ENCODE data around the gene ARFGEF2.
"Not testable (repeated sequence)": the region's sequence is repeated elsewhere in the genome, so short reads cannot be mapped to it uniquely, and the experiment has no call there.

- TF ChIP-seq CTCF, EZH2phosphoT487, EZH2 (IDR thresholded peaks at IDR 0.05): not testable (repeated sequence)
Observed at GRCh38 chr20:48936178-48936577, 14.7 kb downstream of the ARFGEF2 start.

All from neural progenitor cell (in vitro differentiated cells).